H1 (cell line): ENCODE results near the gene GFRA4. TPM values are rescaled to one million over a fixed set of nuclear protein-coding genes. Genes with fewer than 3 reads are reported as not detected.

Source experiments
- ATF3 ChIP-seq: IDR thresholded peaks from 2 replicates; pipeline ENCODE4 v1.6.1; 2011; ENCODE audit warnings: low read depth, mild to moderate bottlenecking, low read length; ENCODE audit not compliant: insufficient read depth
- CBX5 ChIP-seq: fragments of 300-800, 300-1000 bp; sonication (generic); IDR thresholded peaks from 2 replicates; pipeline ENCODE4 v1.7.1; 2016; ENCODE audit warnings: antibody characterized with exemption, low read length, low read depth
- polyA plus RNA-seq, 7 experiments: library from polyadenylated mRNA; depleted of rRNA in 3 of 7; stranded (reverse) in 5 of 7; unstranded in 2 of 7; fragments of >200 nt in 5 of 7; fragments of 200-250 nt in 2 of 7; gene quantifications; 1 replicate in 5 of 7; 2 replicates in 1 of 7; 4 replicates in 1 of 7; pipeline versions ENCODE4 v1.2.1 to v1.2.3, GENCODE V29; 2011 to 2013; ENCODE audit warnings: missing spikeins in 2 of 7, mixed read lengths in 2 of 7
- total RNA-seq: library from RNA; stranded (reverse); fragmentation: NEBNext Ultra II Directional; extraction: Animal tissue kit (Norgen Biotek cat#: 25700); gene quantifications from 2 replicates; pipeline ENCODE4 v1.2.1, GENCODE V29; 2021

Gene GFRA4
- total and polyA plus RNA-seq, 2 of the 8 experiments (the other 6 are each of a cell fraction or from before 2014, with no cell fraction given): 0.05 TPM; not detected in 1

- TF ChIP-seq CBX5: no peak
- no peak for TF ChIP-seq ATF3
- TF ChIP-seq, all 59 proteins: peak for 0
Observed at GRCh38 chr20:3611901-3612300, 51.3 kb downstream of the GFRA4 start (continued).

Other genes with a start within 250 kb of the GFRA4 start
- 16.6 and 17.4 TPM in 2 replicates for gene ATRN, start 192.4 kb downstream of the GFRA4 start, total RNA-seq
- 10.0 and 12.0 TPM in 2 replicates for gene ATRN, start 192.4 kb downstream of the GFRA4 start, polyA plus RNA-seq (2011; rRNA removed)
- 5.7 and 6.0 TPM in 2 replicates for gene ADAM33, start 18.6 kb upstream of the GFRA4 start, total RNA-seq
- 4.2 and 7.0 TPM in 2 replicates for gene ADAM33, start 18.6 kb upstream of the GFRA4 start, polyA plus RNA-seq (2011; rRNA removed)
- gene SIGLEC1, start 49.2 kb upstream of the GFRA4 start, total RNA-seq: not detected in 2 replicates
- 0.02 TPM in 2 replicates for gene SIGLEC1, start 49.2 kb upstream of the GFRA4 start, polyA plus RNA-seq (2011; rRNA removed)
- 4.3 and 4.9 TPM in 2 replicates for gene HSPA12B, start 69.3 kb upstream of the GFRA4 start, total RNA-seq
- 2.2 and 3.5 TPM in 2 replicates for gene HSPA12B, start 69.3 kb upstream of the GFRA4 start, polyA plus RNA-seq (2011; rRNA removed)
- 111 and 117 TPM in 2 replicates for gene ADISSP, start 104.4 kb upstream of the GFRA4 start, total RNA-seq
- 141 and 202 TPM in 2 replicates for gene ADISSP, start 104.4 kb upstream of the GFRA4 start, polyA plus RNA-seq (2011; rRNA removed)
- gene SPEF1, start 118.0 kb upstream of the GFRA4 start, total RNA-seq: 0.65 and 0.71 TPM in 2 replicates
- 0.50 and 0.51 TPM in 2 replicates for gene SPEF1, start 118.0 kb upstream of the GFRA4 start, polyA plus RNA-seq (2011; rRNA removed)
- 51.6 and 52.8 TPM in 2 replicates for gene CENPB, start 123.3 kb upstream of the GFRA4 start, total RNA-seq
- 17.7 and 25.2 TPM in 2 replicates for gene CENPB, start 123.3 kb upstream of the GFRA4 start, polyA plus RNA-seq (2011; rRNA removed)
- 30.3 and 31.2 TPM in 2 replicates for gene CDC25B, start 132.9 kb upstream of the GFRA4 start, total RNA-seq
- gene CDC25B, start 132.9 kb upstream of the GFRA4 start, polyA plus RNA-seq (2011; rRNA removed): 21.7 and 32.4 TPM in 2 replicates
- 3.4 and 3.7 TPM in 2 replicates for gene AP5S1, start 157.1 kb upstream of the GFRA4 start, total RNA-seq
- 3.3 and 4.0 TPM in 2 replicates for gene AP5S1, start 157.1 kb upstream of the GFRA4 start, polyA plus RNA-seq (2011; rRNA removed)
- gene MAVS, start 183.4 kb upstream of the GFRA4 start, total RNA-seq: 24.3 and 24.4 TPM in 2 replicates
- gene MAVS, start 183.4 kb upstream of the GFRA4 start, polyA plus RNA-seq (2011; rRNA removed): 9.9 and 12.3 TPM in 2 replicates
- gene PANK2, start 226.0 kb upstream of the GFRA4 start, total RNA-seq: 57.5 and 62.0 TPM in 2 replicates
- 14.9 and 17.1 TPM in 2 replicates for gene PANK2, start 226.0 kb upstream of the GFRA4 start, polyA plus RNA-seq (2011; rRNA removed)